Skeletal muscle satellite cell (primary cell): ENCODE measurements around the gene RTRAF.

Experiments used
- H3K27me3 ChIP-seq: 2 replicates; pipeline ENCODE4 v1.7.0; 2013; ENCODE audit warnings: low read length; ENCODE audit not compliant: control insufficient read depth, insufficient read depth
- H3K36me3 ChIP-seq: 2 replicates; pipeline ENCODE4 v1.7.0; 2013; ENCODE audit warnings: mild to moderate bottlenecking, control low read depth, low read length; ENCODE audit not compliant: insufficient read depth
- H3K4me1 ChIP-seq: 2 replicates; pipeline ENCODE4 v1.7.0; 2013; ENCODE audit warnings: low read length; ENCODE audit not compliant: control insufficient read depth, insufficient read depth
- H3K4me2 ChIP-seq: 2 replicates; pipeline ENCODE4 v1.7.0; 2013; ENCODE audit warnings: mild to moderate bottlenecking, low read length
- H3K4me3 ChIP-seq: 2 replicates; pipeline ENCODE4 v1.7.0; 2013; ENCODE audit warnings: low read length
- H3K9ac ChIP-seq: 2 replicates; pipeline ENCODE4 v1.7.0; 2013; ENCODE audit warnings: mild to moderate bottlenecking, low read depth, low read length, moderate library complexity
- H3K9me3 ChIP-seq: replicated peaks from 2 replicates; pipeline ENCODE4 v1.7.0; 2013; ENCODE audit warnings: mild to moderate bottlenecking, control low read depth, low read length

The RTRAF gene

DNA sequence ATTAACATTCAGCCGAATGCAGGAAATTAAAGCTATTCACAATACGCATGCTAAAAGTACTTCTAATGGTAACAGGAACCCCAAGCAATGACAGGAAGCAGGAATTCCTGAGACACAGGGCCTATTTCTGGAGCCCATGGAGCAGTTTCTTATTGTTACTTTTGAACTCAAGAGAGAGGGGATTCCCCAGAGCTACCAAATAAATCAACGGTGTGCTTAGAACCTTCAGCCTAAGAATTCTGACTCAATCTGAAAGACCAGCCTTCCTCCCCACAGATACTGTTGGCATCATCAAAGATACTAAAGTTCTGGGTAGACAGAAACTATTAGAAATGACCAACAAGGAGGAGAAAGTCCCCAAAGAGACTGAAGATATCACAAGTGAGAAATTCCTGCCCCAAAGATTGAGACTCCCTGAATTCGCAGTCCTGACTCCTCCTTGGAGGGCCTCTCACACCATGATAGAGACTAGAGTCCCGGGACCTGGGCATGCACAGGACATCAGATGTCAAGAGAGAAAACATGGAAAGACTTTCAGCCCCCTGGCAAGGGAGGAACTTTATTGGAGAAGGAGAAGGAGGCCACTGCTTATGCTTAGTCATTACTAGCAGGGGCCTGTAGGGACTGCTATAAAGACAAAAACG, 32.7 kb downstream of the RTRAF start:
- Histone ChIP-seq H3K36me3 (peaks cover 48% of the 10 kb centered on the region), H3K4me1 (peaks cover 45% of the 10 kb centered on the region), H3K27me3 (no peaks in the 10 kb centered on the region), H3K9ac (no peak overlapping the region), H3K4me3 (no peak overlapping the region), H3K4me2 (no peak overlapping the region), H3K9me3 (no peaks in the 10 kb centered on the region)

DNA sequence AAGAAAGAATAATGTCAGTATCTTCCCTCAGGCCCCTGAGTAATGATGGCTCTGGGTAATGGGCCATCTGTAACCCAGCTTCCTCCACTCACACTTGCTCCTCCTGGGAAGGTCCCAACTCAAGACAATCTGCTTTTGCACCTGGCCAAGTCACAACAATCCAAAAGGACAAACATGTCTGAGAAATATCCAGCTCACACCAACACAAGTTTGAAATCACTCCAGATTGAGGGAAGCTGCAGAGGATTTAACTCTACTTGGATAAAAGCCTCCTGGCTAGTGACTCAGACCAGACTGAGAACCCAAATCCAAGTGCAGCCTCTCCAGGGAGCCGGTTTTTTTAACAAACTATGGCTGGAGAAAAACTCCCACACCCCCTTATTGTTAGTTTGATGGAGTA, 34.2 kb downstream of the RTRAF start:
- H3K9me3 ChIP-seq, result no peaks in the 10 kb centered on the region
- peaks cover 43% of the 10 kb centered on the region for H3K4me1 ChIP-seq
- H3K36me3 ChIP-seq, result peaks cover 47% of the 10 kb centered on the region
- H3K4me2 ChIP-seq, result no peak overlapping the region
- H3K4me3 ChIP-seq, result no peak overlapping the region
- no peaks in the 10 kb centered on the region for H3K27me3 ChIP-seq
- H3K9ac ChIP-seq, result no peak overlapping the region

DNA sequence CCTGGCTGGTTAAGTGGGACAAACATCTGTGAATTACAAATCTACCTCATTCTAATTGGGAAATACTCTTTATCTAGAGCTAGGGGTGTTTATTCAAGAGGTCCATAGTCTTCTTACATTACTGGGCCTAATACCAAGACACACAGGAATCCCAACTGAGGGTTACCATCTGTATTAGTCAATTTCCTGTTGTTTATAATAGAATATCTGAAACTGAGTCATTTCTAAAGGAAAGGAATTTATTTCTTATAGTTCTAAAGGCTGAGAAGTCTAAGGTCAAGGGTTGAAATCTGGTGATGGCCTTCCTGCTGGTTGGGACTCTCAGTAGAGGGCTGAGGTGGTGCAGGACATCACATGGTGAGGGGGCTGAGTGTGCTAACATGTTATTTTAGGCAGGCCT, 36.0 kb downstream of the RTRAF start:
- no peaks in the 10 kb centered on the region for H3K27me3 ChIP-seq
- peak overlapping the region; percentile 43 for H3K9ac ChIP-seq
- H3K4me2 ChIP-seq, result peak overlapping the region; percentile 47
- H3K9me3 ChIP-seq, result no peaks in the 10 kb centered on the region
- peaks cover 42% of the 10 kb centered on the region for H3K4me1 ChIP-seq
- H3K36me3 ChIP-seq, result peaks cover 34% of the 10 kb centered on the region
- H3K4me3 ChIP-seq, result peak overlapping the region; percentile 6

- Histone ChIP-seq H3K36me3 (peaks cover 34% of the 10 kb centered on the region), H3K9ac (peak overlapping the region; percentile 33), H3K4me3 (no peak overlapping the region), H3K27me3 (no peaks in the 10 kb centered on the region), H3K4me2 (peak overlapping the region; percentile 11), H3K4me1 (peaks cover 43% of the 10 kb centered on the region), H3K9me3 (no peaks in the 10 kb centered on the region)
These were observed 36.8 kb downstream of the RTRAF start for GRCh38 chr14:52026017-52026660.

DNA sequence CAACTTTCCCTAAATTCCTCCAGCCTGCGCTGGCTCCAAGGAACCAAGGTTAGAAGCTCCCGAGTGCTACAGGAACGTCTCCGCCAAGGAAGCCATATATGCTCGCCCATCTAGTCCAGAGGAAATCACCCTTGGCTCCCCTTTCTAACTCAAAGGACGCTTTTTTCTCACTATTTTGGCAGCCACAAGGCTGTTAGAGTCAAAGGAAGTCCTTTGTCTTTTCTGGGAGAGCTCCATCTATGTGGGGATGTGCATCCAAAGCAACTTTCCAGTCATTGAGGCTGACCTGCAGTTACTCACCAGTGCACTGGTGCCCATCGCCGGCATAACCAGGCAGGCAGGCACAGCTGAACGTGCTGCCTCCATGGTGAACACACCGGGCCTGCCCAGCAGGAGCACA, 37.6 kb downstream of the RTRAF start:
- peaks cover 51% of the 10 kb centered on the region for H3K4me1 ChIP-seq
- no peak overlapping the region for H3K4me2 ChIP-seq
- H3K27me3 ChIP-seq, result no peaks in the 10 kb centered on the region
- no peak overlapping the region for H3K4me3 ChIP-seq
- H3K9me3 ChIP-seq, result no peaks in the 10 kb centered on the region
- peaks cover 27% of the 10 kb centered on the region for H3K36me3 ChIP-seq
- H3K9ac ChIP-seq, result no peak overlapping the region

- Histone ChIP-seq H3K27me3 (no peaks in the 10 kb centered on the region), H3K36me3 (peaks cover 30% of the 10 kb centered on the region), H3K4me1 (peaks cover 53% of the 10 kb centered on the region), H3K4me2 (no peak overlapping the region), H3K9ac (no peak overlapping the region), H3K4me3 (no peak overlapping the region), H3K9me3 (no peaks in the 10 kb centered on the region)
These were observed 40.5 kb downstream of the RTRAF start for GRCh38 chr14:52029881-52030280.

DNA sequence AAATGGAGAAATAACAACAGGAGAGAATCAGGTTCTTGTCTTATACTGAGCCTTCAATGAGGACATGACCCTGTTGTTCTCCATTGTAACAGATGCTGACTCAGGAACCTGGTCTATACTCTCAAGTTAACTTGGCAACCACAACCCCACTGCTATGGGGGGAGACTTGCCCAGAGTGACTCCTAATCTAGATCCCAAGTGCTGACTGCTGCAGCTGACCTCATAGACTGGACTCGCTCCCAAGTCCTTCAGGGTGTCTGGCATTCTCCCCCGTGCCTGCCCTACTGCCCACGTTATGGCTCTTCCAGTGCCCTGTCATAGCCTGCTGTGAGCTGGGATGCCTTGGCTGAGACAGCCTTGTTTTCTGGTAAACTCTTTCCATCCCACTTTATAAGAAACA, 42.4 kb downstream of the RTRAF start:
- Histone ChIP-seq H3K4me3 (peak overlapping the region; percentile 10), H3K4me2 (peak overlapping the region; percentile 63), H3K9me3 (no peaks in the 10 kb centered on the region), H3K4me1 (peaks cover 36% of the 10 kb centered on the region), H3K36me3 (peaks cover 31% of the 10 kb centered on the region), H3K9ac (peak overlapping the region; percentile 70), H3K27me3 (no peaks in the 10 kb centered on the region)

- Histone ChIP-seq H3K4me3 (peak overlapping the region; percentile 10), H3K27me3 (no peaks in the 10 kb centered on the region), H3K4me1 (peaks cover 34% of the 10 kb centered on the region), H3K9me3 (no peaks in the 10 kb centered on the region), H3K4me2 (peak overlapping the region; percentile 63), H3K36me3 (peaks cover 32% of the 10 kb centered on the region), H3K9ac (peak overlapping the region; percentile 70)
These were observed 43.0 kb downstream of the RTRAF start for GRCh38 chr14:52032204-52032801.

DNA sequence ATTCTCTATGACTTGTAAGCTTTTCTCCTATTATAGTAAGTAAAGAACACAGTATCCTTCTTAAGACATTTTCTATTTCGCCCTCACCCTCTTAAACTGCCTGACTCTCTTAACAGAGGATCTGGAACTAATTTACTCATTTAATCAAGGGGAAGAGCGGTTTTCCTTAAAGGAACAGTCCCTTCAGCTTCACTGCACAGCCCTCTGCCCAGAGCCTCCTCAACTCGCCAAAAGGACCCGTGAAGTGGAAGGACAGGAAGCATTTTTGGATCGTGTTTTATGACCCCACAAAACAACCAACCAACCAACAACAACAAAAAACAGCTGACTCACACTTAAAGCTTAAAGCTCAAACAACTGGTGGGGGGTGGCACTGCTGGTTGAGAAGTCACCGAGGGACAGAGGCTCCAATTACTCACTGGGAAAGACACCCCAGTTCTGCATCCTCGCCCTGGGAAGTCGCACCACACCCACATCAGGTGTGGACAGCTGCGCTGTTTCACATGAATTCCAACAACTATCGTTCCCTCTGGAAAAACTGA, 43.8 kb downstream of the RTRAF start:
- Histone ChIP-seq H3K4me1 (peaks cover 34% of the 10 kb centered on the region), H3K27me3 (no peaks in the 10 kb centered on the region), H3K9ac (peak overlapping the region; percentile 70), H3K9me3 (no peaks in the 10 kb centered on the region), H3K4me2 (peak overlapping the region; percentile 63), H3K4me3 (peak overlapping the region; percentile 22), H3K36me3 (peaks cover 40% of the 10 kb centered on the region)

GRCh38 chr14:52039124-52039815, 49.9 kb downstream of the RTRAF start:
- Histone ChIP-seq H3K9me3 (no peaks in the 10 kb centered on the region), H3K9ac (no peak overlapping the region), H3K36me3 (peaks cover 74% of the 10 kb centered on the region), H3K4me3 (no peak overlapping the region), H3K4me1 (peaks cover 3% of the 10 kb centered on the region), H3K27me3 (no peaks in the 10 kb centered on the region), H3K4me2 (no peak overlapping the region)

DNA sequence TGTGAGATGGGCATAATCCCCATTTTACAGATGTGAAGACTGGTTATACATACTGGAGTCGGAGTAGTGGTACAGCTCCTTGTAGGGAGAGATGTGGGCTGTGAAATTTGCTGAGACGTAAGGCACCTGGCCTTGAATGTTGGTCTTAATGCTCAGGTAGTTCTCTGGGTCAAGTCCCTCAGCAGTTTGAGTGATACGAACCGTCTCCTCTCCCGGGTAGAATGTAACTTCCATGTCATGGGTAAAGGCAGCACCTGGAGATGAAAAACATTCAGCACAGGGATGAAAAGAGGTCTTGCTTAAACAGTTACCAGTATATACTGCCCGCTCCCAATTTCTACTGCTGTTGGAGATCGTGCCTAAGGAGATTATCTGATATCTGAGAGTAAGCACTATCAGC, 51.3 kb downstream of the RTRAF start:
- no peaks in the 10 kb centered on the region for H3K27me3 ChIP-seq
- peaks cover 14% of the 10 kb centered on the region for H3K4me1 ChIP-seq
- H3K4me3 ChIP-seq, result no peak overlapping the region
- H3K9ac ChIP-seq, result no peak overlapping the region
- H3K9me3 ChIP-seq, result no peaks in the 10 kb centered on the region
- H3K4me2 ChIP-seq, result no peak overlapping the region
- peaks cover 65% of the 10 kb centered on the region for H3K36me3 ChIP-seq
